ENCODE measurements around the gene SLC25A27.

Gene SLC25A27

GRCh38 chr6:46626228-46626909, 26.4 kb upstream of the SLC25A27 start:
- peak; percentile 72 for TF ChIP-seq CTCF (conservative IDR thresholded peaks at IDR 0.05; ENCODE audit: low read length)
- DNase-seq (ENCODE audit: low read depth) = peak; percentile 44
- no peak overlapping the region for H3K4me3 ChIP-seq (ENCODE audit: low read length)

- no peak for DNase-seq (ENCODE audit: low read depth)
- no peak for TF ChIP-seq CTCF (conservative IDR thresholded peaks at IDR 0.05; ENCODE audit: low read length)
- no peak overlapping the region for H3K4me3 ChIP-seq (ENCODE audit: low read length)
Observed at GRCh38 chr6:46626976-46627375, 25.8 kb upstream of the SLC25A27 start.

GRCh38 chr6:46628498-46628897, 24.3 kb upstream of the SLC25A27 start:
- H3K4me3 ChIP-seq (ENCODE audit: low read length) = no peak overlapping the region
- no peak for DNase-seq (ENCODE audit: low read depth)
- no peak for TF ChIP-seq CTCF (conservative IDR thresholded peaks at IDR 0.05; ENCODE audit: low read length)

GRCh38 chr6:46628976-46629375, 23.8 kb upstream of the SLC25A27 start:
- no peak overlapping the region for H3K4me3 ChIP-seq (ENCODE audit: low read length)
- no peak for TF ChIP-seq CTCF (conservative IDR thresholded peaks at IDR 0.05; ENCODE audit: low read length)
- no peak for DNase-seq (ENCODE audit: low read depth)

GRCh38 chr6:46629691-46630090, 23.1 kb upstream of the SLC25A27 start:
- H3K4me3 ChIP-seq (ENCODE audit: low read length) = no peak overlapping the region
- DNase-seq (ENCODE audit: low read depth) = no peak
- no peak for TF ChIP-seq CTCF (conservative IDR thresholded peaks at IDR 0.05; ENCODE audit: low read length)

GRCh38 chr6:46632053-46632452, 20.7 kb upstream of the SLC25A27 start:
- DNase-seq (ENCODE audit: low read depth) = no peak
- no peak overlapping the region for H3K4me3 ChIP-seq (ENCODE audit: low read length)
- TF ChIP-seq CTCF (conservative IDR thresholded peaks at IDR 0.05; ENCODE audit: low read length) = no peak

GRCh38 chr6:46635462-46635861, 17.3 kb upstream of the SLC25A27 start:
- no peak for DNase-seq (ENCODE audit: low read depth)
- H3K4me3 ChIP-seq (ENCODE audit: low read length) = no peak overlapping the region
- TF ChIP-seq CTCF (conservative IDR thresholded peaks at IDR 0.05; ENCODE audit: low read length) = no peak

Measured in AG10803 (cell line).